ENCODE measurements around the gene CMIP. TPM values are rescaled to one million over a fixed set of nuclear protein-coding genes. Genes with fewer than 3 reads are reported as not detected.

The CMIP gene
- total RNA-seq, 1 experiment from 2014 or later, result 12.7 TPM

DNA sequence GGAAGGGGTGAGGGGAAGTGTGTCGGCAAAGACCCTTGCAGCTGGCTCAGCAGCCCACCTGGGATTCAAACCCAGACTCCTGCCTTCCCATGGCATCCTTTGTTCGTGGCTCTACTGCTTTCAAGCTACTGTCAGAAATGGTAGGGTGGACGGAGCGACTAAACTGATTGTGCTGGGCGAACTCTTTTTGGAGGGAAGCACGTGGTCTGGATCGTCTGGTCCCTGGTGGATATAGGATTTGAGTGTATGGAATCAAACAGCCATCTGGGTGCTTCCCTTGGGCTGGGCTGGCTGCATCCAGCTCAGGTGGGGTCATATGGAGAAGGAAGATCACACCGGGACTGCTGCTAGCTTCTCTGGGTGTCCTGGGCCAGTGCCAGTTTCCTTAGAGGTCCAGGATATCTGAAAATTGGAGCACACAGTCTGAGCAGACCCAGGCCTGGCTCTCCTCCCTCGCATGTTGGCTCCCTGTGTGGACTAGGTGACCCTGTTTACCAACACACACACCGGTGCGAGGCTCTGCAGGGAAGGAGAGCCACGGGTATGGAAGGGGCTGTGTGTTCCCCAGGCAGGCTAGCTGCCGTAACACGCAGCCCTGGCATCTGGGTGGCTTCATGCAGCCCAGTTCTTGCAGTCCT lies 8.6 kb downstream of the CMIP start:
- Histone ChIP-seq H3K4me3 (ENCODE audit: low read length) (no peak overlapping the region), H3K36me3 (ENCODE audit: insufficient read depth, low read length) (no peaks in the 10 kb centered on the region), H3K4me1 (ENCODE audit: low read length) (no peaks in the 10 kb centered on the region), H3K9me2 (replicated peaks; ENCODE audit: insufficient read depth, low read length) (no peaks in the 10 kb centered on the region), H3K27me3 (ENCODE audit: low read length) (no peaks in the 10 kb centered on the region), H4K20me1 (ENCODE audit: insufficient read depth, low read depth, low read length) (peaks cover 64% of the 10 kb centered on the region; the same call in 1 of the 2 replicates), H3K4me2 (ENCODE audit: low read depth, low read length, poor library complexity, severe bottlenecking) (no peak overlapping the region), H3K79me2 (ENCODE audit: low read length) (no peaks in the 10 kb centered on the region), H2AFZ (ENCODE audit: low read length) (no peak overlapping the region), H3K9me3 (ENCODE audit: low read length) (no peaks in the 10 kb centered on the region), H3K27ac (ENCODE audit: low read length) (no peak overlapping the region), H3K9ac (ENCODE audit: low read length) (no peak overlapping the region)
- no peak for DNase-seq

GRCh38 chr16:81454044-81454443 lies 9.4 kb downstream of the CMIP start:
- no peak for DNase-seq
- Histone ChIP-seq H3K9me2 (replicated peaks; ENCODE audit: insufficient read depth, low read length) (no peaks in the 10 kb centered on the region), H3K36me3 (ENCODE audit: insufficient read depth, low read length) (no peaks in the 10 kb centered on the region), H3K9me3 (ENCODE audit: low read length) (no peaks in the 10 kb centered on the region), H3K9ac (ENCODE audit: low read length) (no peak overlapping the region), H4K20me1 (ENCODE audit: insufficient read depth, low read depth, low read length) (peaks cover 58% of the 10 kb centered on the region; the same call in 1 of the 2 replicates), H3K4me1 (ENCODE audit: low read length) (no peaks in the 10 kb centered on the region), H2AFZ (ENCODE audit: low read length) (no peak overlapping the region), H3K27ac (ENCODE audit: low read length) (no peak overlapping the region), H3K27me3 (ENCODE audit: low read length) (no peaks in the 10 kb centered on the region), H3K79me2 (ENCODE audit: low read length) (no peaks in the 10 kb centered on the region), H3K4me3 (ENCODE audit: low read length) (no peak overlapping the region), H3K4me2 (ENCODE audit: low read depth, low read length, poor library complexity, severe bottlenecking) (no peak overlapping the region)

- Histone ChIP-seq H2AFZ (ENCODE audit: low read length) (no peak overlapping the region), H3K9ac (ENCODE audit: low read length) (no peak overlapping the region), H3K4me3 (ENCODE audit: low read length) (no peak overlapping the region), H3K9me3 (ENCODE audit: low read length) (no peaks in the 10 kb centered on the region), H3K27ac (ENCODE audit: low read length) (no peak overlapping the region), H3K79me2 (ENCODE audit: low read length) (no peaks in the 10 kb centered on the region), H3K27me3 (ENCODE audit: low read length) (no peaks in the 10 kb centered on the region), H4K20me1 (ENCODE audit: insufficient read depth, low read depth, low read length) (peaks cover 53% of the 10 kb centered on the region; the same call in 1 of the 2 replicates), H3K36me3 (ENCODE audit: insufficient read depth, low read length) (no peaks in the 10 kb centered on the region), H3K4me1 (ENCODE audit: low read length) (no peaks in the 10 kb centered on the region), H3K4me2 (ENCODE audit: low read depth, low read length, poor library complexity, severe bottlenecking) (no peak overlapping the region), H3K9me2 (replicated peaks; ENCODE audit: insufficient read depth, low read length) (no peaks in the 10 kb centered on the region)
- no peak for DNase-seq
Measured at GRCh38 chr16:81455006-81455405, 10.4 kb downstream of the CMIP start.

- Histone ChIP-seq H3K9me3 (ENCODE audit: low read length) (no peaks in the 10 kb centered on the region), H3K36me3 (ENCODE audit: insufficient read depth, low read length) (no peaks in the 10 kb centered on the region), H4K20me1 (ENCODE audit: insufficient read depth, low read depth, low read length) (peaks cover 44% of the 10 kb centered on the region; the same call in 1 of the 2 replicates), H3K4me1 (ENCODE audit: low read length) (no peaks in the 10 kb centered on the region), H2AFZ (ENCODE audit: low read length) (no peak overlapping the region), H3K27ac (ENCODE audit: low read length) (no peak overlapping the region), H3K4me3 (ENCODE audit: low read length) (no peak overlapping the region), H3K9ac (ENCODE audit: low read length) (no peak overlapping the region), H3K9me2 (replicated peaks; ENCODE audit: insufficient read depth, low read length) (no peaks in the 10 kb centered on the region), H3K79me2 (ENCODE audit: low read length) (no peaks in the 10 kb centered on the region), H3K27me3 (ENCODE audit: low read length) (no peaks in the 10 kb centered on the region), H3K4me2 (ENCODE audit: low read depth, low read length, poor library complexity, severe bottlenecking) (no peak overlapping the region)
- no peak for DNase-seq
Measured at GRCh38 chr16:81455720-81456494, 11.3 kb downstream of the CMIP start.

DNA sequence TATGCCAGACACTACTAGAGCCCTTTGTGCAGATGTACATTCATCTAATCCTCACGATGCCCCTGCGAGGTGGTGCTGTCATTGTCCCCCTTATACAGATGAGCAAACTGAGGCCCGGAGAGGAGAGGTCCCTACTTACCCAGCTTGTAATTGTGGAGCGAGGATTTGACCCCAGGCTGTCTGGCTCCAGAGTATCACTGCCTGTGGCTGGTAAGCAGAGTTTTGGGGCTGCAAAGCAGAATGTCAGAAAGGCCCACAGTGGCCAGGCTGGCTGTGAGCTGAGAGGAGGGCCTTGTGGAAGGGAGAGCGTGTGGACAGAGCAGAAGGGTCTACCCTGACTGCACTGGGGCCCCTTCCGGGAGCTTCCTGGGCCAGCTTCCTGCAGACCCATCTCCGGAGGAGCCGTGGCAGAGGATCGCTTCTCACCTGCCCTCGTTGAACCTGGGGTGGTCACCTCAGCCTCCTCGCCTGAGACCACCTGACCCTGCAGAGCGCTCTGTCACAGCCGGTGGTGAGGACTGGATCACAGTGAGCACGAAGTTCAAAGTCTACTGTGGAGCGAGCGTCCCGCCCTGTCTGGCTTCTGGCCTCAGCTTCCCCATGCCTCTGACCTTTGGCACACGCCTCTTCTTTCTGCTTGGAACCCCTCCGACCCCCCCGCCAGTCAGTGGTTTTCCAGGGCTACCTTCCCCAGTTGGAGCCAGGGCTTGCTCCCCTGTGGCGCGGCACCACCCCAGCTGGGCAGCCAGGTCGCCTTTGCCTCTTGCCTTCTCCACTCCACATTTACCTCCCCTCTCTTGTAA lies 12.1 kb downstream of the CMIP start:
- H3K79me2 ChIP-seq (ENCODE audit: low read length), result no peaks in the 10 kb centered on the region
- no peak overlapping the region for H2AFZ ChIP-seq (ENCODE audit: low read length)
- no peaks in the 10 kb centered on the region for H3K36me3 ChIP-seq (ENCODE audit: insufficient read depth, low read length)
- H3K9me3 ChIP-seq (ENCODE audit: low read length), result no peaks in the 10 kb centered on the region
- no peaks in the 10 kb centered on the region for H3K9me2 ChIP-seq (replicated peaks; ENCODE audit: insufficient read depth, low read length)
- no peak overlapping the region for H3K4me2 ChIP-seq (ENCODE audit: low read depth, low read length, poor library complexity, severe bottlenecking)
- H3K9ac ChIP-seq (ENCODE audit: low read length), result no peak overlapping the region
- H3K4me1 ChIP-seq (ENCODE audit: low read length), result no peaks in the 10 kb centered on the region
- no peak overlapping the region for H3K27ac ChIP-seq (ENCODE audit: low read length)
- no peak overlapping the region for H3K4me3 ChIP-seq (ENCODE audit: low read length)
- DNase-seq, result no peak
- no peaks in the 10 kb centered on the region for H3K27me3 ChIP-seq (ENCODE audit: low read length)
- H4K20me1 ChIP-seq (ENCODE audit: insufficient read depth, low read depth, low read length), result peaks cover 47% of the 10 kb centered on the region; the same call in 1 of the 2 replicates

- H3K9me2 ChIP-seq (replicated peaks; ENCODE audit: insufficient read depth, low read length), result no peaks in the 10 kb centered on the region
- no peaks in the 10 kb centered on the region for H3K9me3 ChIP-seq (ENCODE audit: low read length)
- no peaks in the 10 kb centered on the region for H3K36me3 ChIP-seq (ENCODE audit: insufficient read depth, low read length)
- no peak for DNase-seq
- H4K20me1 ChIP-seq (ENCODE audit: insufficient read depth, low read depth, low read length), result peaks cover 39% of the 10 kb centered on the region; the same call in 1 of the 2 replicates
- no peaks in the 10 kb centered on the region for H3K79me2 ChIP-seq (ENCODE audit: low read length)
- H3K4me3 ChIP-seq (ENCODE audit: low read length), result no peak overlapping the region
- no peak overlapping the region for H3K4me2 ChIP-seq (ENCODE audit: low read depth, low read length, poor library complexity, severe bottlenecking)
- H3K9ac ChIP-seq (ENCODE audit: low read length), result no peak overlapping the region
- no peaks in the 10 kb centered on the region for H3K4me1 ChIP-seq (ENCODE audit: low read length)
- no peaks in the 10 kb centered on the region for H3K27me3 ChIP-seq (ENCODE audit: low read length)
- no peak overlapping the region for H2AFZ ChIP-seq (ENCODE audit: low read length)
- H3K27ac ChIP-seq (ENCODE audit: low read length), result no peak overlapping the region
Measured at GRCh38 chr16:81457326-81458133, 12.9 kb downstream of the CMIP start.

DNA sequence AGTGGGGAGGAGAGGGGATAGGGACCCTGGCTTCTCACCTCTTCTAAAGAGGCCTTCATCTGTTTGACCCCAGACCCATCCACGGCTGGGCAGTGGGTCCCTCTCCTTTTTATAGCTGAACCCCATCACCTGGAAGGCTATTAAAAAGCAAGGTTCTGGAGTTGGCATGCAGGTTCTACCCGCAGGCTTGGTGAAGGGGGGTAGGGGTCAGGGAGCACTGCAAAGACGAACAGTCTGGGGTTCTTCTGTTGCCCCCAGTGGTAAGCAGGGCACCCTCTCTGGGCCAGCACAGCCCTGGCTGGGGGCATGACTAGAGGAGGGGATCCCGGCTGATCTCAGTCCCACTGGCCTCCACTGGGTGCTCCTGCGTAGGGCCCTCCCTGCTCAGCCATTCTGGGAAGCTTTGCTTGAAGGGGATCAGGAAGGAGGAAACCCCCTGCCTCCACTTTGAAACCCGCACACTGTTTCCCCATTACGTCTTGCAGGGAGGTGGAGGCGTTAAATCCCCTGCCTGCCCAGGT lies 13.6 kb downstream of the CMIP start:
- H3K4me2 ChIP-seq (ENCODE audit: low read depth, low read length, poor library complexity, severe bottlenecking), result no peak overlapping the region
- no peaks in the 10 kb centered on the region for H3K27me3 ChIP-seq (ENCODE audit: low read length)
- no peaks in the 10 kb centered on the region for H3K36me3 ChIP-seq (ENCODE audit: insufficient read depth, low read length)
- peaks cover 35% of the 10 kb centered on the region; the same call in 1 of the 2 replicates for H4K20me1 ChIP-seq (ENCODE audit: insufficient read depth, low read depth, low read length)
- H3K9me3 ChIP-seq (ENCODE audit: low read length), result no peaks in the 10 kb centered on the region
- H3K9ac ChIP-seq (ENCODE audit: low read length), result no peak overlapping the region
- H3K4me1 ChIP-seq (ENCODE audit: low read length), result no peaks in the 10 kb centered on the region
- DNase-seq, result no peak
- no peaks in the 10 kb centered on the region for H3K9me2 ChIP-seq (replicated peaks; ENCODE audit: insufficient read depth, low read length)
- no peak overlapping the region for H3K27ac ChIP-seq (ENCODE audit: low read length)
- no peak overlapping the region for H3K4me3 ChIP-seq (ENCODE audit: low read length)
- H2AFZ ChIP-seq (ENCODE audit: low read length), result no peak overlapping the region
- no peaks in the 10 kb centered on the region for H3K79me2 ChIP-seq (ENCODE audit: low read length)
